ENCODE results near the gene LGALS1. TPM values are rescaled to one million over a fixed set of nuclear protein-coding genes. Genes with fewer than 3 reads are reported as not detected.

LGALS1 gene
- total and polyA plus RNA-seq, 9 of the 15 experiments (the other 6 are each of a cell fraction or from before 2014, with no cell fraction given) = 160 to 800 (median 330) TPM

- TF ChIP-seq CHD7 (IDR thresholded peaks at IDR 0.05; ENCODE audit: low read depth, low read length) = no peak
- no peak for TF ChIP-seq MECOM (CRISPR knock-in tag; IDR thresholded peaks at IDR 0.05)
- no peak for TF ChIP-seq SMARCB1 (IDR thresholded peaks at IDR 0.05; ENCODE audit: insufficient read length, low read depth)
- TF ChIP-seq, protein P1, sequence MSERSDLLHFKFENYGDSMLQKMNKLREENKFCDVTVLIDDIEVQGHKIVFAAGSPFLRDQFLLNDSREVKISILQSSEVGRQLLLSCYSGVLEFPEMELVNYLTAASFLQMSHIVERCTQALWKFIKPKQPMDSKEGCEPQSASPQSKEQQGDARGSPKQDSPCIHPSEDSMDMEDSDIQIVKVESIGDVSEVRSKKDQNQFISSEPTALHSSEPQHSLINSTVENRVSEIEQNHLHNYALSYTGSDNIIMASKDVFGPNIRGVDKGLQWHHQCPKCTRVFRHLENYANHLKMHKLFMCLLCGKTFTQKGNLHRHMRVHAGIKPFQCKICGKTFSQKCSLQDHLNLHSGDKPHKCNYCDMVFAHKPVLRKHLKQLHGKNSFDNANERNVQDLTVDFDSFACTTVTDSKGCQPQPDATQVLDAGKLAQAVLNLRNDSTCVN (CRISPR knock-in tag; IDR thresholded peaks at IDR 0.05) = no peak
- TF ChIP-seq ZNF354B (CRISPR knock-in tag; IDR thresholded peaks at IDR 0.05) = no peak
- no peak for TF ChIP-seq SNIP1 (IDR thresholded peaks at IDR 0.05; ENCODE audit: low read depth)
- TF ChIP-seq TOE1 (IDR thresholded peaks at IDR 0.05; ENCODE audit: borderline replicate concordance) = no peak
- TF ChIP-seq TOE1 (CRISPR knock-in tag; IDR thresholded peaks at IDR 0.05; ENCODE audit: borderline replicate concordance, low read depth) = no peak
- TF ChIP-seq L3MBTL2 (IDR thresholded peaks at IDR 0.05) = peak; percentile 98
- no peak for TF ChIP-seq FOXM1 (IDR thresholded peaks at IDR 0.05; ENCODE audit: low read depth)
- TF ChIP-seq FOXM1 (CRISPR knock-in tag; IDR thresholded peaks at IDR 0.05; ENCODE audit: low read depth) = no peak
- TF ChIP-seq ZNF197 (CRISPR knock-in tag; IDR thresholded peaks at IDR 0.05; ENCODE audit: low read depth) = no peak
- no peak for TF ChIP-seq CBFB (CRISPR knock-in tag; IDR thresholded peaks at IDR 0.05)
- no peak for TF ChIP-seq STAT5A (IDR thresholded peaks at IDR 0.05; ENCODE audit: borderline replicate concordance, low read length)
- no peak for TF ChIP-seq ZNF785 (CRISPR knock-in tag; IDR thresholded peaks at IDR 0.05)
Measured at GRCh38 chr22:37658133-37659065, 17.0 kb upstream of the LGALS1 start, which contains the start of gene PDXP (continued).

All from K562 (cell line).